Hippocampal formation (tissue), 2 donors: ENCODE measurements around the gene PPP6R3.
A peak's percentile ranks its signal among the peaks of the same experiment; 100 is the strongest.

Source experiments
- DNase-seq, 2 donors: peaks; one replicate each; lab custom pipeline; 2025; lab: John Stamatoyannopoulos, UW

The PPP6R3 gene

DNA sequence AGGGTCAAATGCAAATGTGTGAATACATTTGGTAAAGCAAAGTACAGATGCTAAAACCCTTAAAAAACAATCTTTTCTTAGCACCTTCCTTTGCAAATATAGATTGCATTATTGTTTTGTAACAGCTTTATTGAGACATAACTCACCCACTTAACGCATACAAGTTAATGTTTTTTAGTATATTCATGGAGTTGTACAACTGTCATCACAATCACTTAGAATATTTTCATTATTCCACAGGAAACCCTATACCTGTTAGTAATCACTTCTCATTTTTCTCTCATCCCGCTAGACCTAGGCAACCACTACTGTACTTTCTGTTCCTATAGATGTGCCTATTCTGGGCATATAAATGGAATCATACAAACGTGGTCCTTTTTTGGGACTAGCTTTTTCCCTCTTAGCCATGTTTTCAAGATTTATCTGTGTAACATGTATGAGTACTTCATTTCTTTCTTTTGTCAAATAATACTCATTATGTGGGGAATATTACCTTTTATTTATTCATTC, 34.7 kb downstream of the PPP6R3 start:
- no peak for DNase-seq

DNA sequence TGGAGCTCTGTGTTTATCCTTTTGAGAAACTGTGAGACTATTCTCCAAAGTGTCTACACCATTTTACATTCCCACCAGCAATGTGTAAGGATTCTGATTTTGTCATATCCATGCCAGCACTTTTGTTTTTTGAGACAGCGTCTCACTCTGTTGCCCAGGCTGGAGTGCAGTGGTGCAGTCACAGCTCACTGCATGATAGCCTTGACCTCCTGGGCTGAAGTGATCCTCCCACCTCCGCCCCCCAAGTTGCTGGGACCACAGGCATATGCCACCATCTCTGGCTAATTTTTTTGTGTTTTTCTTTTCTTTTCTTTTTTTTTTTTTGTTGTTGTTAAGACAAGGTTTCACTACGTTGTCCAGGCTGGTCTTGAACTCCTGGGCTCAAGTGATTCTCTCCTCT, 35.3 kb downstream of the PPP6R3 start:
- DNase-seq, result no peak

- no peak for DNase-seq
Measured at GRCh38 chr11:68497761-68498160, 37.2 kb downstream of the PPP6R3 start.

- no peak for DNase-seq
Measured at GRCh38 chr11:68498321-68498720, 37.8 kb downstream of the PPP6R3 start.

GRCh38 chr11:68498903-68499883, 38.6 kb downstream of the PPP6R3 start:
- DNase-seq, result no peak

DNA sequence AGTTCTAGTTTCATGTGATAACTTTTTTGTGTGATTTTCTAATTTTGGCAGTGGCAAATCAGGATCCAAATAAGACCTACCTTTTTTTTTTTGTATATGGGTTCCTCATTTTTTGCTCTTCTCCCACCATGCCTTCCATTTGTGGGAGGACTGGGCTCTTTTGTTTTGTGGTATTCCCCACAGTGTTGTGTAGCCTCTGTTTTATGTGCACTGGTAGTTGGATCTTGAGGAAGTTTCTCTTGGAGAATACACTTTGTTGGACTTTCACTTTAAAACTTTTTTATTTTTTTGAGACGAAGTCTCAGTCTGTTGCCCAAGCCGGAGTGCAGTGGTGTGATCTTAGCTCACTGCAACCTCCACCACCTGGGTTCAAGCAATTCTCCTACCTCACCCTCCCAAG, 39.7 kb downstream of the PPP6R3 start:
- no peak for DNase-seq

DNA sequence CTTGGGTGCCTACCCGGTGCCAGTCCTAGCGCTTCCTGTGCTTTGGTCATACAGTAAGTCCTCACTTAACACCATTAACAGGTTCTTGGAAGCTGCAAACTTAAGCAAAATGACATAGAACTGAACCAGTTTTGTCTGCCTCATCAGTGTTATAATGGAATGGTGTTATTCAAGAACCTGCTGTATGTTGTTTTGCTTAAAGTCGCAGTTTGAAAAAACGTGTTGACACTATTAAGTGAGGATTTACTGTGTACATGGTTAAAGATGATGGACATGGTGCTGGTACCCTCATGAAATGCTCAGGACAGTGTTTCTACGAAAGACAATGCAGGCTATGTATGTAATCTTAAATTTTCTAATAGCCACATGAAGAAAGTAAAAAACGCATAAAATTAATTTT, 41.3 kb downstream of the PPP6R3 start:
- no peak for DNase-seq

DNA sequence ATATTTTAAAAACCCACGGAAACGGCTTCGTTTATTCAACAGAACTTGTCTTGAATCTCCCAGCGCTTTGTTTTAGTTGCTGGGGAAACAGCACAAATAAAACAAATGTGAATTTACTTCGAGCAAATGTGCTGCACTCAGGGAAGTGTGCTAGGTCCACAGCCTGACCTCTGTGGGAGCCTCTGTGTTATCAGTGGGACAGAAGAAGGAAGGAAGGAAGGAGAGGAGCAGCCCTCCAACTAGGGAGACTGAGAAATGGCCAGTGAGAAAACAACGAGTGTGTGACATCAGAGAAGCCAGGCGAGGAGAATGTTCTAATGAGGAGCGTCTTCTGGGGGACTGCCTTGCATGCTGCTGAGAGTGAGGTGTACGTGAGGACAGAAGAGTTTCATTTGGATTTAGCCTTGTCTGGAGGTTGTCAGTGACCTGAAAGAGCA, 42.7 kb downstream of the PPP6R3 start:
- no peak for DNase-seq

DNA sequence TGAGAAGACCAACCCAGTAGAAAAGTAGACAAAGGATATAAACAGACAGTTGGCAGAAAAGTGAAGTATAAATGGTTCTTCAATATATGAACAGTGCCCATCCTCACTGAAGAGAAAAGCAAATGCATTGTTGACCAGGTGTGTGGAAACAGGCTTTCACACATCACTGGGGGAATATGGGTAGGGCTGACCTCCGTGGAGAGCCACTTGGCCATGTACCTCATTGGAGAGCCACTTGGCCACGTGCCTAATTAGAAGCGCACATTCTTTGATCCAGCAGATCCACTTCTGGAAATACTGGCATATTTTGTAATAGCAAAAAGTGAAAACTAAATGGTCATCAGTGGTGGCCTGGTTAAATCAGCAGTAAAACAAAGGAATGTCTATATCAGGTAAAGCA, 43.2 kb downstream of the PPP6R3 start:
- DNase-seq, result no peak

DNA sequence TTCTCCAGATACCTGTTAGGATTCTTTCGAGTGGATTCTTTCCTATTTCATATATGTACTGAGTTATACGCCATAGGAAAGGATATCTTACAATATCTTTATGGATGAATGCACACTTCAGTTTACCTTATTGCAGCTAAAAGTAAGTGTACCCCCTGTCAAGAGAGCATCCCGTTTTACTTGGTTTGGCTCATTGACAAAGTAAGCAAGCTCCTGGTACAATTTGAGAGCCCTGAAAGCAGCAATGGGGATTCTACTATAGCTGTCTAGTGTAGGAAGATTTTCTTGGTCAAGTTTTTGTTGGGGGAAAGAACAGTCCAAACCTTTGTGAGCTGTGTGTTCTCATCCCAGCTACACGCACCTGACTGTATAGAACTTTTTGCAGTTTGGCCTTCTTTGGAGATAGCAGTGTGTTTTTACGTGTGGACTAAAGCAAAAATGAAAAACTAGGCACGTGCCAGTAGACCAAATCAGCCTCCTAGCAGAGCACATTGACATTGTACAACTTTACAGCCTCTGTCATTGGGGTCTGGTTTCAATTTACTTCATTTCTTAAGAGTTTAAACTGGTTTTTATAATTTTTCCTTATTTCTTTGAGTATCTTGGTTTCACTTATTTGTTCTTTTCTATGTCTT, 44.0 kb downstream of the PPP6R3 start:
- DNase-seq, result no peak

- no peak for DNase-seq
Measured at GRCh38 chr11:68505596-68505995, 45.0 kb downstream of the PPP6R3 start.

DNA sequence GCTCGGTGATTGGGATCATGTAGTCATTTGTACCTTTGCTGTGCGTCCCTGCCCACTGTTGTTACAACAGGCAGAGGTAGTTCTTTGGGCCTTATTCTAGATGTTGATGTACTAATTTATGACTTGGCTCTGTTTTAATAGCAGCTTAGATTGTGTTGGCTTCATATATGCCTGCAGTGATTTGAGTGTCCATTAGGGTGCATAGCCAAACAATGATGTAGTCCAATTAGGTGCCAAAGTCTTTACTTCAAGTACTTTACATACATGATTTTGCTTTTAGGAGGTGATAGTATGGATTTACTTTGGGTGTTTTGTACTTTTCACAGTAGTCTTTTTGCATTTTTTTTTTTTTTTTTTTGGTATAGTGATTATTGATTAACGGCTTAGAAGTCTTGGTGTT, 46.4 kb downstream of the PPP6R3 start:
- no peak for DNase-seq

DNA sequence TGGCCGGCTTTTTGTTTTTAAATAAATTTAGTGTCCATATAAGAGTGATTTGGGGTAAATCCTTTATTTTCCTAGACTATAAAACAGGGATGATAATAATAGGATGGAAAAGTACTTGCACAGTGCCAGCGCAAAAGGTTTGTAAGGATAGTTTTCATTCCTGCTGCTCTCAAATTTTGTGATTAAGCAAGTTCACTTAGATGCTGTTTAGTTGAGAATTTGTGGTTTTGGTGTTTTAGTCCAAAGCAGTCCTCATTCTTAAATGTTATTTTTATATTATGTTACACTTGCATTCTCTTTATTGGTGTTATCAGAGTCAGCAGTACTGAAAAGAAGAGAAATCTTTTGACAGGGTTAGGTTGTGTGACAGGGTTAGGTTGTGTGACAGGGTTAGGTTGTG, 47.9 kb downstream of the PPP6R3 start:
- no peak for DNase-seq

GRCh38 chr11:68509066-68509465, 48.5 kb downstream of the PPP6R3 start:
- DNase-seq, result no peak

DNA sequence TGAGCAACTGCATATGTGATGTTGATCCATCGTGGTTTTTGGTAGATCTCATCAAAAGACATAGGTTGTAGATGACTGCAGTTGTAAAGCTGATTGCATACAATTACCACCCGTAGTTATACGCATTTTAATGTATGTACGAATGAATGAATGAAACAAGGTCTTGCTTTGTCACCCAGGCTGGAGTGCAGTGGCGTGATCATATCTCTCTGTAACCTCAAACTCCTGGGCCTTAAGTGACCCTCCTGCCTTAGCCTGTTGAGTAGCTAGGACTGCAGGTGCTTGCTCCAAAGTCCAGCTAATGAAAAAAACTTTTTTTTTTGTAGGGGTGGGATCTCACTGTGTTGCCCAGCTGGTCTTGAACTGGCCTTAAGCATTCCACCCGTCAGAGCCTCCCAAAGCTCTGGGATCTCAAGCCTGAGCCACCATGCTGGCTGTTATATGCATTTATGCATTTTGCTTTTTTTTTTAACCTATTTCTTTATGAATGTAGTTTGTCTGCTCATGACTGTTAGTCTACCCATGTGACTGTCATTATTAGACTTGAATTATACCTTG, 53.5 kb downstream of the PPP6R3 start:
- DNase-seq, result no peak

DNA sequence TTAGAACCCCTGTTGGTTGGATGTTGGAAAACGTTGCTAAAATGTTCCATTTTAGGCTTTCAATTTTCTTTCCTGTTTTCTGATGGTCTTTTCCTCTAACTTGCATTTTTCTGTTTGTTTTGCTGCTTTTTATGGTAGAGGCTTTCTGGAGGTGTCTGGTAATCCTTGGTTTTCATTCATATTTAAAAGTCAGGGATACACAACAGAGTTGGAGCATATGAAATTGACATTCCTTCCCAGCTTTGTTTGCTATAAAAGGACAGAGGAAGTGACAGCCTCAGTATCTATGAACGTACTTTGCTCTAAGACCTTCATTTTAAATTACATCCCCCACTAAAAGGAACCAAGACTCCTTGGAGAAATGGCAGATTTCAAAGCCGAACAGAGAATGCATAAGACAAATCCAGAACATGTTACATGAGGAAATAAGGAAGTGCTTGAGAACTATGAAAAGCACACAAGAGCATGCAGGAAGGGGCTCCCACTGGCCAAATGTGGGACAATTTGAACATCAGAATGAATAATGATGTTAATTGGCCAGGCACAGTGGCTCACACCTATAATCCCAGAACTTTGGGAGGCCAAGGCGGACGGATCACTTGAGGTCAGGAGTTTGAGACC, 56.7 kb downstream of the PPP6R3 start:
- DNase-seq, result no peak

DNA sequence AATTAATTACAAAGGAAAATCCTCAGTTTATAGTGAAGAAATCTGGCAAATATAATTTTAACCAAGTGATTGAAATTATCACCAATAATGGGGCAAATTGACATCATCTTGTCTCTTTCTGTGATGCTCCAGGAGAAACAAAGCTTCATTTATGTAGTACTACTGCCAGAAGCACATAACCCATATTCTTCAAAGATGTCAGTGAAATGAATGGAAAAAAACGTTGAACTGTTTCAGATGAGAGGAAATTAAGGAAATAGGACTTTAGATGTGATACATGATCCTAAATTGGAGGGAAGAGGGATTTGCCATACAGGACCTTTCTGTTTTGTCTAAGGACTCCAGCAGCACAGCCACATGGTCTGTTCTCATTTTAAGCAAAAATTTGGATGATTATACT, 57.6 kb downstream of the PPP6R3 start:
- no peak for DNase-seq

- DNase-seq, result no peak
Measured at GRCh38 chr11:68521969-68522652, 61.6 kb downstream of the PPP6R3 start.

DNA sequence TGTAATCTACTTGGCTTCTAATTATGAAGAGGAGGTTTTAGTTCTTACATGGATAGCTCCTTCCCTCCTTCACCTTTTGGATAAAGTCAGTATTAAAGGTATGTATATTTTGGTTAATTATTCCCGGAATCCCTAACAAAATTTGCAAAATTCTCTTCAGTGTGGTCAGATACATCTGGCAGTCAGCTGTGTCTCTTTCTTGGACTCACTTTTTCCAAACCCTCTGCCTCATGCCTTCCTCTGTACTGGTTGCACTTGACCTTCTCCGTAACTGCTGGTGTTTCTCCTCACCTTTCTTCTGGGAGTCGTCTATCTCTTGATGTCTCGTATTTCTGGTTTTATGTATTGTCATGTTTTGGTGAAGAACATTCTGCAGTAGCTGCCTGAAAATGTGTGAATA, 62.5 kb downstream of the PPP6R3 start:
- no peak for DNase-seq

DNA sequence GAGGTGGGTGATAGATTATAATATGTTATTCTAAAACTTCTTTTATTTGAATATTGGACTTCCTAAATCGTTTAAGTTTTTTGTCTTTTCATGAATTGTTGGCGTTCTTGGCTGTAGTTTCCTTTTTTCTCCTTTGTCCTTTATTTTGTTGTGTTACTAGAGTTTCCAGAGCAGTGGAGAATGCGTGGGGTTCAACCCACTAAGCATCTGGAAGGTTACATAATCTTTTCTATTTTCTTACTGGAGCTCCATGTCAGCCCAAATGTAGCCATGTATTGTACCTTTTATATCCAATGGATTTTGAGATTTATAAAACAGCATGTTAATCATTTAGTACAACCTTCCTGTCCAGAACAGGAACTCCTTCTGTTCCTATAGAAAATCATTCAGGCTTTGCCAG, 63.2 kb downstream of the PPP6R3 start:
- DNase-seq, result peak in 1 of 2 donors; percentile 50

GRCh38 chr11:68524213-68524612, 63.7 kb downstream of the PPP6R3 start:
- no peak for DNase-seq

DNA sequence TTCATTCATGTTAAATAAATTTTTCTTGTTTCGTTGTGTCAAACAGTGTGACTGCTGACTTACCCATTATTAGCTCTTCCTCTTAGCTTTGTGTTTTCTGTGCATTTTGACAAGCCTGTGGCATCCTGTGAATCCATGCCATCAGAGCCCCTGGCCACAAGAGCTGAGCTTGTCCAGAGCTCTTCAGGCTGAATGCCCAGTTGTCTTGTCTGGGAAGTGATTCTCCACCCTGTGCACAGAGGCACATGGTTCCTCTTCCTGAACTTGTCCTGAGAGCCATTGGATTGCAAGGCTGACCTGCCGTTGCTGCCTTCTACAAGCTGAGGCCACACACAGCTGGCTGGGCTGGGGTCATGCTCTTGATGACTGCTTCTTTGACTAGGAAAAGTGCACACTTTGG, 64.1 kb downstream of the PPP6R3 start:
- DNase-seq, result peak in 1 of 2 donors; percentile 2
